Endothelial cell of umbilical vein (primary cell): ENCODE results near the gene CC2D2A. TPM values are rescaled to one million over a fixed set of nuclear protein-coding genes. Genes with fewer than 3 reads are reported as not detected.

Source experiments
- BruUV-seq: library from RNA; stranded (reverse); fragments of 400-500 nt; replicated peaks from 2 replicates; lab custom pipeline; 2021; lab: Mats Ljungman, UMichigan
- CTCF ChIA-PET: fragments of 300-600, 350-600 bp; sonication (Branson Sonifier 250); formaldehyde crosslinking; loops from one replicate; lab custom pipeline; 2021; ENCODE audit warnings: antibody characterized with exemption, inconsistent platforms; lab: Charles Lee
- POLR2A ChIA-PET: fragments of 300-600, 350-600 bp; sonication (Branson Sonifier 250); formaldehyde crosslinking; loops from one replicate; lab custom pipeline; 2021; ENCODE audit warnings: antibody characterized with exemption, inconsistent platforms; lab: Charles Lee
- DNase-seq: peaks from one replicate; pipeline ENCODE4 v3.0.0-alpha.2; 2011; ENCODE audit warnings: low read depth, low spot score
- FAIRE-seq: peaks from 2 replicates; lab custom pipeline; 2011; peaks lifted over from hg19 to GRCh38; lab: Jason Lieb, UNC
- H2AFZ ChIP-seq: 2 replicates; pipeline ENCODE4 v1.6.0; 2012; ENCODE audit warnings: low read depth, low read length, control low read depth, inconsistent platforms
- H3K27ac ChIP-seq: 2 replicates; pipeline ENCODE4 v1.5.1; 2011; ENCODE audit warnings: low read depth, mild to moderate bottlenecking, control low read depth, low read length, moderate library complexity; ENCODE audit not compliant: insufficient read depth
- H3K27me3 ChIP-seq, 2 experiments: 2 replicates each; pipeline versions ENCODE4 v1.6.0 to v1.6.1; 2011; ENCODE audit warnings: low read length in 2 of 2, mixed read lengths in 1 of 2; ENCODE audit not compliant: control insufficient read depth in 2 of 2, insufficient read depth in 2 of 2
- H3K36me3 ChIP-seq, 2 experiments: 2 replicates in 1 of 2; 3 replicates in 1 of 2; pipeline ENCODE4 v1.5.1; 2011; ENCODE audit warnings: low read length in 2 of 2, mild to moderate bottlenecking in 1 of 2, moderate library complexity in 1 of 2; ENCODE audit not compliant: control insufficient read depth in 2 of 2, insufficient read depth in 2 of 2; ENCODE audit errors: extremely low read depth in 1 of 2
- H3K4me1 ChIP-seq: 3 replicates; pipeline ENCODE4 v1.5.1; 2011; ENCODE audit warnings: mild to moderate bottlenecking, low read length; ENCODE audit not compliant: control insufficient read depth, insufficient read depth; ENCODE audit errors: extremely low read depth
- H3K4me2 ChIP-seq: 2 replicates; pipeline ENCODE4 v1.6.1; 2011; ENCODE audit warnings: low read length, control low read depth, mixed read lengths; ENCODE audit not compliant: insufficient read depth
- H3K4me3 ChIP-seq, 3 experiments: fragments of 200-600 bp in 1 of 3; sonication (generic), shearing (Covaris generic) in 1 of 3; replicated peaks in 1 of 3; 2 replicates each; pipeline ENCODE4 v1.5.1; 2011 to 2016; ENCODE audit warnings: control low read depth in 3 of 3, low read length in 3 of 3, mild to moderate bottlenecking in 2 of 3, inconsistent platforms in 1 of 3, low read depth in 1 of 3, moderate library complexity in 1 of 3; ENCODE audit not compliant: insufficient read depth in 1 of 3
- H3K79me2 ChIP-seq: 2 replicates; pipeline ENCODE4 v1.6.0; 2012; ENCODE audit warnings: low read length, inconsistent platforms; ENCODE audit not compliant: control insufficient read depth, insufficient read depth
- H3K9ac ChIP-seq: replicated peaks from 2 replicates; pipeline ENCODE3; 2011; ENCODE audit warnings: low read length, control low read depth; ENCODE audit not compliant: insufficient read depth; ENCODE audit errors: extremely low read depth
- H3K9me1 ChIP-seq: replicated peaks from 3 replicates; pipeline ENCODE4 v1.6.0; 2011; ENCODE audit warnings: mild to moderate bottlenecking, low read length; ENCODE audit not compliant: control insufficient read depth, insufficient read depth; ENCODE audit errors: extremely low read depth
- H3K9me3 ChIP-seq: replicated peaks from 2 replicates; pipeline ENCODE4 v1.5.1; 2012; ENCODE audit warnings: low read length, inconsistent platforms; ENCODE audit not compliant: control insufficient read depth, insufficient read depth
- H4K20me1 ChIP-seq: replicated peaks from 2 replicates; pipeline ENCODE3; 2011; ENCODE audit warnings: mild to moderate bottlenecking, low read length; ENCODE audit not compliant: control insufficient read depth, insufficient read depth; ENCODE audit errors: extremely low read depth
- CTCF ChIP-seq, 2 donors: IDR thresholded peaks; 1 replicate in 1 of 2; 2 replicates in 1 of 2; pipeline ENCODE4 v1.5.1; 2011; ENCODE audit warnings: low read length in 2 of 2, mild to moderate bottlenecking in 2 of 2, moderate library complexity in 2 of 2, control low read depth in 1 of 2, inconsistent platforms in 1 of 2, low read depth in 1 of 2; ENCODE audit not compliant: insufficient read depth in 1 of 2; ENCODE audit errors: extremely low read depth in 1 of 2
- EZH2 ChIP-seq: IDR thresholded peaks from 2 replicates; pipeline ENCODE4 v1.6.1; 2012; ENCODE audit warnings: borderline replicate concordance, low read depth, mild to moderate bottlenecking, moderate library complexity, low read length, inconsistent platforms; ENCODE audit not compliant: severe bottlenecking
- FOS ChIP-seq: IDR thresholded peaks from 2 replicates; pipeline ENCODE4 v1.6.1; 2011; ENCODE audit warnings: mild to moderate bottlenecking, low read length, moderate library complexity, borderline replicate concordance; ENCODE audit not compliant: insufficient read depth
- GATA2 ChIP-seq: IDR thresholded peaks from 2 replicates; pipeline ENCODE4 v1.7.0; 2011; ENCODE audit warnings: low read depth, mild to moderate bottlenecking, moderate library complexity, mixed read lengths, low read length; ENCODE audit not compliant: insufficient read length, insufficient read depth
- JUN ChIP-seq: IDR thresholded peaks from 2 replicates; pipeline ENCODE4 v1.6.1; 2011; ENCODE audit warnings: borderline replicate concordance, low read depth; ENCODE audit not compliant: insufficient read length, insufficient read depth
- MAX ChIP-seq: IDR thresholded peaks from 2 replicates; pipeline ENCODE4 v1.6.1; 2011; ENCODE audit not compliant: insufficient read depth, insufficient read length
- MYC ChIP-seq: IDR thresholded peaks from one replicate; pipeline ENCODE4 v1.6.1; 2011; ENCODE audit warnings: mild to moderate bottlenecking, low read depth, low read length
- POLR2A ChIP-seq: IDR thresholded peaks from 2 replicates; pipeline ENCODE4 v1.6.1; 2012; ENCODE audit warnings: low read depth, mild to moderate bottlenecking, control low read depth, low read length
- POLR2AphosphoS5 ChIP-seq: IDR thresholded peaks from 2 replicates; pipeline ENCODE4 v1.6.1; 2012; ENCODE audit warnings: low read depth, mild to moderate bottlenecking, control low read depth, low read length, moderate library complexity; ENCODE audit not compliant: insufficient read depth
- dilution Hi-C: fragments of 300-500 bp; cut with MboI; formaldehyde crosslinking; loops from one replicate; pipeline ENCODE4 v1.15.0; 2019; ENCODE audit warnings: low sequenced_read_pairs; ENCODE audit not compliant: extremely low pct_ligation_motif_present
- intact Hi-C: fragments of 100-400 bp; cut with micrococcal nuclease; formaldehyde crosslinking; loops from one replicate; pipeline ENCODE4 v1.10.0; 2022
- polyA plus RNA-seq, 4 experiments: library from polyadenylated mRNA; depleted of rRNA in 3 of 4; stranded (reverse) in 3 of 4; unstranded in 1 of 4; fragments of >200 nt; gene quantifications; 2 replicates each; pipeline versions ENCODE4 v1.2.1 to v1.2.3, GENCODE V29; 2011 to 2012; ENCODE audit warnings: missing spikeins in 1 of 4
- total RNA-seq: library from RNA; stranded (reverse); gene quantifications from 2 replicates; pipeline ENCODE4 v1.2.3, GENCODE V29; 2021

Gene CC2D2A
- total and polyA plus RNA-seq, 2 donors (not counting 3 experiments of a cell fraction or from before 2014, with no cell fraction given) = 10.2 to 22.4 TPM

- H3K4me2 ChIP-seq = no peak overlapping the region
- H3K4me1 ChIP-seq = no peaks in the 10 kb centered on the region
- FAIRE-seq = no peak
- no peaks in the 10 kb centered on the region for H3K79me2 ChIP-seq
- intact Hi-C loops (no loop called here), dilution Hi-C loops (no loop called here)
- H3K36me3 ChIP-seq = peaks cover 4 to 6% of the 10 kb centered on the region in 2 experiments
- BruUV-seq = no TSS peak
- no peak overlapping the region for H3K4me3 ChIP-seq
- H4K20me1 ChIP-seq = no peaks in the 10 kb centered on the region
- H3K9me3 ChIP-seq = no peaks in the 10 kb centered on the region
- no peaks in the 10 kb centered on the region for H3K27me3 ChIP-seq
- no peak overlapping the region for H3K9ac ChIP-seq
- no peak for DNase-seq
- H3K9me1 ChIP-seq = no peaks in the 10 kb centered on the region
- POLR2A ChIA-PET = no interaction called here
- CTCF ChIA-PET = no interaction called here
- H3K27ac ChIP-seq = no peak overlapping the region
- no peak overlapping the region for H2AFZ ChIP-seq
- TF ChIP-seq GATA2 (no peak), EZH2 (no peak), MAX (no peak)
These were observed 132.2 kb downstream of the CC2D2A start for GRCh38 chr4:15601862-15602261.

- no TSS peak for BruUV-seq
- no peaks in the 10 kb centered on the region for H3K4me1 ChIP-seq
- H3K9ac ChIP-seq = no peak overlapping the region
- H4K20me1 ChIP-seq = no peaks in the 10 kb centered on the region
- H3K9me1 ChIP-seq = no peaks in the 10 kb centered on the region
- H3K36me3 ChIP-seq = peaks cover 2 to 6% of the 10 kb centered on the region in 2 experiments
- H3K4me2 ChIP-seq = no peak overlapping the region
- no peaks in the 10 kb centered on the region for H3K9me3 ChIP-seq
- FAIRE-seq = no peak
- ChIA-PET CTCF (no interaction called here), POLR2A (no interaction called here)
- H3K79me2 ChIP-seq = no peaks in the 10 kb centered on the region
- TF ChIP-seq CTCF (IDR thresholded peaks at IDR 0.05; ENCODE audit: extremely low read depth in 1 of 2, insufficient read depth in 1 of 2, low read depth in 1 of 2, low read length in 2 of 2) (no peak), POLR2AphosphoS5 (no peak), MYC (no peak), JUN (no peak), EZH2 (no peak), GATA2 (no peak), FOS (no peak), POLR2A (no peak), MAX (no peak)
- no peak for DNase-seq
- H2AFZ ChIP-seq = no peak overlapping the region
- H3K27me3 ChIP-seq = no peaks in the 10 kb centered on the region
- no peak overlapping the region for H3K4me3 ChIP-seq
- dilution Hi-C loops = no loop called here
- intact Hi-C loops = no loop called here
- H3K27ac ChIP-seq = no peak overlapping the region
These were observed 135.9 kb downstream of the CC2D2A start for GRCh38 chr4:15605537-15605936.
